Vagina (tissue), 2 donors: ENCODE results near the gene MAGEA8.

Experiments used
- POLR2A ChIP-seq, 2 donors: fragments of 450-650 bp; IDR thresholded peaks; one replicate each; pipeline ENCODE4 v1.6.1; 2017; ENCODE audit warnings: antibody characterized with exemption in 2 of 2, mild to moderate bottlenecking in 2 of 2, moderate library complexity in 2 of 2
- TF ChIP-seq, protein P1 (sequence below), 3 experiments: fragments of 450-650 bp in 2 of 3; fragments of 200-600 bp in 1 of 3; sonication (generic) in 1 of 3; IDR thresholded peaks; one replicate each; pipeline ENCODE4 v1.5.1; 2017 to 2019; ENCODE audit warnings: antibody characterized with exemption in 3 of 3, mild to moderate bottlenecking in 2 of 3, moderate library complexity in 2 of 3

DNA sequence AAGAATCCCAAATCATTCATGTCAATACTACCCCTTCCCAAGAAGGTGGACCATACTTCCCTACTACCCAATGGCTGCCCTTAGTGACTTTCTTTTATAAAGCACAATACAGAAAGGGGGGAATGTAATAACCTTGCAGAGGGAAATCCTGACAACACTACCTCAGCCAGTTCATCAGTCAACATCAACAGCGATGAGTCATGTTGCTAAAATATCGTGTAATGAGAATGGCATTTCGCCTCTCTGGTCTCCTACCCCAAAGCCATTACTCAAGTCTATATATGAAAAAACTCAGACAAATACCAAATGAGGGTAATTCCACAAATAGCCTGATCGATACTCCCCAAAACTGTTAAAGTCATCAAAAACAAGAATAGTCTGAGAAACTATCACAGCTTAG lies 3.3 kb upstream of the MAGEA8 start:
- TF ChIP-seq, protein P1, sequence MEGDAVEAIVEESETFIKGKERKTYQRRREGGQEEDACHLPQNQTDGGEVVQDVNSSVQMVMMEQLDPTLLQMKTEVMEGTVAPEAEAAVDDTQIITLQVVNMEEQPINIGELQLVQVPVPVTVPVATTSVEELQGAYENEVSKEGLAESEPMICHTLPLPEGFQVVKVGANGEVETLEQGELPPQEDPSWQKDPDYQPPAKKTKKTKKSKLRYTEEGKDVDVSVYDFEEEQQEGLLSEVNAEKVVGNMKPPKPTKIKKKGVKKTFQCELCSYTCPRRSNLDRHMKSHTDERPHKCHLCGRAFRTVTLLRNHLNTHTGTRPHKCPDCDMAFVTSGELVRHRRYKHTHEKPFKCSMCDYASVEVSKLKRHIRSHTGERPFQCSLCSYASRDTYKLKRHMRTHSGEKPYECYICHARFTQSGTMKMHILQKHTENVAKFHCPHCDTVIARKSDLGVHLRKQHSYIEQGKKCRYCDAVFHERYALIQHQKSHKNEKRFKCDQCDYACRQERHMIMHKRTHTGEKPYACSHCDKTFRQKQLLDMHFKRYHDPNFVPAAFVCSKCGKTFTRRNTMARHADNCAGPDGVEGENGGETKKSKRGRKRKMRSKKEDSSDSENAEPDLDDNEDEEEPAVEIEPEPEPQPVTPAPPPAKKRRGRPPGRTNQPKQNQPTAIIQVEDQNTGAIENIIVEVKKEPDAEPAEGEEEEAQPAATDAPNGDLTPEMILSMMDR (IDR thresholded peaks at IDR 0.05), result no peak
- TF ChIP-seq POLR2A (IDR thresholded peaks at IDR 0.05), result no peak
